HepG2 (cell line): Measurements from ENCODE around the gene OR51T1. TPM values are rescaled to one million over a fixed set of nuclear protein-coding genes. Genes with fewer than 3 reads are reported as not detected.

ENCODE experiments used
- polyA plus RNA-seq, 8 experiments: library from polyadenylated mRNA; depleted of rRNA in 3 of 8; stranded (reverse) in 7 of 8; unstranded in 1 of 8; fragments of >200 nt; fragmentation: Illumina TruSeq in 4 of 8; extraction: Trizol in 4 of 8; gene quantifications; 2 replicates each; pipeline versions ENCODE4 v1.2.1 to v1.2.3, GENCODE V29; 2011 to 2016; ENCODE audit warnings: low read depth in 4 of 8, missing spikeins in 1 of 8, mixed read lengths in 1 of 8; ENCODE audit not compliant: insufficient read depth in 1 of 8
- total RNA-seq, 5 experiments: library from RNA; depleted of rRNA; stranded (reverse); fragments of >200 nt; fragmentation: Illumina TruSeq; extraction: Trizol; gene quantifications; 2 replicates each; pipeline ENCODE4 v1.2.3, GENCODE V29; 2016; ENCODE audit warnings: low read depth in 1 of 5

Gene OR51T1
- total and polyA plus RNA-seq, 2 of the 13 experiments (the other 11 are each of a cell fraction or from before 2014, with no cell fraction given), result not detected

Other genes starting within 250 kb of the OR51T1 start
- not detected in 2 replicates for gene OR51D1, start 244.4 kb upstream of the OR51T1 start, total RNA-seq (2016; rRNA removed; fragmentation: Illumina TruSeq; extraction: Trizol)
- gene OR51D1, start 244.4 kb upstream of the OR51T1 start, polyA plus RNA-seq (2011; rRNA removed), result not detected in 2 replicates
- gene OR51E1, start 237.9 kb upstream of the OR51T1 start, total RNA-seq (2016; rRNA removed; fragmentation: Illumina TruSeq; extraction: Trizol), result not detected in 2 replicates
- gene OR51E1, start 237.9 kb upstream of the OR51T1 start, polyA plus RNA-seq (2011; rRNA removed), result not detected in 2 replicates
- not detected in 2 replicates for gene OR51E2, start 184.0 kb upstream of the OR51T1 start, total RNA-seq (2016; rRNA removed; fragmentation: Illumina TruSeq; extraction: Trizol)
- gene OR51E2, start 184.0 kb upstream of the OR51T1 start, polyA plus RNA-seq (2011; rRNA removed), result not detected in 2 replicates
- gene MMP26, start 177.1 kb upstream of the OR51T1 start, total RNA-seq (2016; rRNA removed; fragmentation: Illumina TruSeq; extraction: Trizol), result not detected in 2 replicates
- not detected in 2 replicates for gene MMP26, start 177.1 kb upstream of the OR51T1 start, polyA plus RNA-seq (2011; rRNA removed)
- not detected in 2 replicates for gene OR51F1, start 112.0 kb upstream of the OR51T1 start, total RNA-seq (2016; rRNA removed; fragmentation: Illumina TruSeq; extraction: Trizol)
- not detected in 2 replicates for gene OR51F1, start 112.0 kb upstream of the OR51T1 start, polyA plus RNA-seq (2011; rRNA removed)
- gene OR52R1, start 77.5 kb upstream of the OR51T1 start, total RNA-seq (2016; rRNA removed; fragmentation: Illumina TruSeq; extraction: Trizol), result not detected in 2 replicates
- not detected in 2 replicates for gene OR52R1, start 77.5 kb upstream of the OR51T1 start, polyA plus RNA-seq (2011; rRNA removed)
- not detected in 2 replicates for gene OR51F2, start 60.6 kb upstream of the OR51T1 start, total RNA-seq (2016; rRNA removed; fragmentation: Illumina TruSeq; extraction: Trizol)
- gene OR51F2, start 60.6 kb upstream of the OR51T1 start, polyA plus RNA-seq (2011; rRNA removed), result not detected in 2 replicates
- not detected in 2 replicates for gene OR51S1, start 32.7 kb upstream of the OR51T1 start, total RNA-seq (2016; rRNA removed; fragmentation: Illumina TruSeq; extraction: Trizol)
- not detected in 2 replicates for gene OR51S1, start 32.7 kb upstream of the OR51T1 start, polyA plus RNA-seq (2011; rRNA removed)
- not detected in 2 replicates for gene OR51A7, start 21.9 kb downstream of the OR51T1 start, total RNA-seq (2016; rRNA removed; fragmentation: Illumina TruSeq; extraction: Trizol)
- not detected in 2 replicates for gene OR51A7, start 21.9 kb downstream of the OR51T1 start, polyA plus RNA-seq (2011; rRNA removed)
- not detected in 2 replicates for gene OR51G2, start 37.5 kb downstream of the OR51T1 start, total RNA-seq (2016; rRNA removed; fragmentation: Illumina TruSeq; extraction: Trizol)
- not detected in 2 replicates for gene OR51G2, start 37.5 kb downstream of the OR51T1 start, polyA plus RNA-seq (2011; rRNA removed)
- gene OR51G1, start 42.4 kb downstream of the OR51T1 start, total RNA-seq (2016; rRNA removed; fragmentation: Illumina TruSeq; extraction: Trizol), result not detected in 2 replicates
- gene OR51G1, start 42.4 kb downstream of the OR51T1 start, polyA plus RNA-seq (2011; rRNA removed), result not detected in 2 replicates
- not detected in 2 replicates for gene OR51A4, start 65.7 kb downstream of the OR51T1 start, total RNA-seq (2016; rRNA removed; fragmentation: Illumina TruSeq; extraction: Trizol)
- gene OR51A4, start 65.7 kb downstream of the OR51T1 start, polyA plus RNA-seq (2011; rRNA removed), result not detected in 2 replicates
- gene OR51A2, start 73.8 kb downstream of the OR51T1 start, total RNA-seq (2016; rRNA removed; fragmentation: Illumina TruSeq; extraction: Trizol), result not detected in 2 replicates
- not detected in 2 replicates for gene OR51A2, start 73.8 kb downstream of the OR51T1 start, polyA plus RNA-seq (2011; rRNA removed)
- not detected in 2 replicates for gene OR51L1, start 113.0 kb downstream of the OR51T1 start, total RNA-seq (2016; rRNA removed; fragmentation: Illumina TruSeq; extraction: Trizol)
- not detected in 2 replicates for gene OR51L1, start 113.0 kb downstream of the OR51T1 start, polyA plus RNA-seq (2011; rRNA removed)
- gene OR52J3, start 164.6 kb downstream of the OR51T1 start, total RNA-seq (2016; rRNA removed; fragmentation: Illumina TruSeq; extraction: Trizol), result not detected in 2 replicates
- gene OR52J3, start 164.6 kb downstream of the OR51T1 start, polyA plus RNA-seq (2011; rRNA removed), result not detected in 2 replicates
- not detected in 2 replicates for gene OR52E2, start 177.7 kb downstream of the OR51T1 start, total RNA-seq (2016; rRNA removed; fragmentation: Illumina TruSeq; extraction: Trizol)
- gene OR52E2, start 177.7 kb downstream of the OR51T1 start, polyA plus RNA-seq (2011; rRNA removed), result not detected in 2 replicates
- not detected in 2 replicates for gene OR52E1, start 187.7 kb downstream of the OR51T1 start, total RNA-seq (2016; rRNA removed; fragmentation: Illumina TruSeq; extraction: Trizol)
- gene OR52E1, start 187.7 kb downstream of the OR51T1 start, polyA plus RNA-seq (2011; rRNA removed), result not detected in 2 replicates